Endothelial cell of umbilical vein (primary cell): ENCODE measurements around the gene BCAS4. TPM values are rescaled to one million over a fixed set of nuclear protein-coding genes. Genes with fewer than 3 reads are reported as not detected.
"Not testable (repeated sequence)": the region's sequence is repeated elsewhere in the genome, so short reads cannot be mapped to it uniquely, and the experiment has no call there.

Experiments
- BruUV-seq: library from RNA; stranded (reverse); fragments of 400-500 nt; replicated peaks from 2 replicates; lab custom pipeline; 2021; lab: Mats Ljungman, UMichigan
- CTCF ChIA-PET: fragments of 300-600, 350-600 bp; sonication (Branson Sonifier 250); formaldehyde crosslinking; loops from one replicate; lab custom pipeline; 2021; ENCODE audit warnings: antibody characterized with exemption, inconsistent platforms; lab: Charles Lee
- POLR2A ChIA-PET: fragments of 300-600, 350-600 bp; sonication (Branson Sonifier 250); formaldehyde crosslinking; loops from one replicate; lab custom pipeline; 2021; ENCODE audit warnings: antibody characterized with exemption, inconsistent platforms; lab: Charles Lee
- DNase-seq: peaks from one replicate; pipeline ENCODE4 v3.0.0-alpha.2; 2011; ENCODE audit warnings: low read depth, low spot score
- FAIRE-seq: peaks from 2 replicates; lab custom pipeline; 2011; peaks lifted over from hg19 to GRCh38; lab: Jason Lieb, UNC
- H2AFZ ChIP-seq: 2 replicates; pipeline ENCODE4 v1.6.0; 2012; ENCODE audit warnings: low read depth, low read length, control low read depth, inconsistent platforms
- H3K27ac ChIP-seq: 2 replicates; pipeline ENCODE4 v1.5.1; 2011; ENCODE audit warnings: low read depth, mild to moderate bottlenecking, control low read depth, low read length, moderate library complexity; ENCODE audit not compliant: insufficient read depth
- H3K27me3 ChIP-seq, 2 experiments: 2 replicates each; pipeline versions ENCODE4 v1.6.0 to v1.6.1; 2011; ENCODE audit warnings: low read length in 2 of 2, mixed read lengths in 1 of 2; ENCODE audit not compliant: control insufficient read depth in 2 of 2, insufficient read depth in 2 of 2
- H3K36me3 ChIP-seq, 2 experiments: 2 replicates in 1 of 2; 3 replicates in 1 of 2; pipeline ENCODE4 v1.5.1; 2011; ENCODE audit warnings: low read length in 2 of 2, mild to moderate bottlenecking in 1 of 2, moderate library complexity in 1 of 2; ENCODE audit not compliant: control insufficient read depth in 2 of 2, insufficient read depth in 2 of 2; ENCODE audit errors: extremely low read depth in 1 of 2
- H3K4me1 ChIP-seq: 3 replicates; pipeline ENCODE4 v1.5.1; 2011; ENCODE audit warnings: mild to moderate bottlenecking, low read length; ENCODE audit not compliant: control insufficient read depth, insufficient read depth; ENCODE audit errors: extremely low read depth
- H3K4me2 ChIP-seq: 2 replicates; pipeline ENCODE4 v1.6.1; 2011; ENCODE audit warnings: low read length, control low read depth, mixed read lengths; ENCODE audit not compliant: insufficient read depth
- H3K4me3 ChIP-seq, 3 experiments: fragments of 200-600 bp in 1 of 3; sonication (generic), shearing (Covaris generic) in 1 of 3; replicated peaks in 1 of 3; 2 replicates each; pipeline ENCODE4 v1.5.1; 2011 to 2016; ENCODE audit warnings: control low read depth in 3 of 3, low read length in 3 of 3, mild to moderate bottlenecking in 2 of 3, inconsistent platforms in 1 of 3, low read depth in 1 of 3, moderate library complexity in 1 of 3; ENCODE audit not compliant: insufficient read depth in 1 of 3
- H3K79me2 ChIP-seq: 2 replicates; pipeline ENCODE4 v1.6.0; 2012; ENCODE audit warnings: low read length, inconsistent platforms; ENCODE audit not compliant: control insufficient read depth, insufficient read depth
- H3K9ac ChIP-seq: replicated peaks from 2 replicates; pipeline ENCODE3; 2011; ENCODE audit warnings: low read length, control low read depth; ENCODE audit not compliant: insufficient read depth; ENCODE audit errors: extremely low read depth
- H3K9me1 ChIP-seq: replicated peaks from 3 replicates; pipeline ENCODE4 v1.6.0; 2011; ENCODE audit warnings: mild to moderate bottlenecking, low read length; ENCODE audit not compliant: control insufficient read depth, insufficient read depth; ENCODE audit errors: extremely low read depth
- H3K9me3 ChIP-seq: replicated peaks from 2 replicates; pipeline ENCODE4 v1.5.1; 2012; ENCODE audit warnings: low read length, inconsistent platforms; ENCODE audit not compliant: control insufficient read depth, insufficient read depth
- H4K20me1 ChIP-seq: replicated peaks from 2 replicates; pipeline ENCODE3; 2011; ENCODE audit warnings: mild to moderate bottlenecking, low read length; ENCODE audit not compliant: control insufficient read depth, insufficient read depth; ENCODE audit errors: extremely low read depth
- JUN ChIP-seq: IDR thresholded peaks from 2 replicates; pipeline ENCODE4 v1.6.1; 2011; ENCODE audit warnings: borderline replicate concordance, low read depth; ENCODE audit not compliant: insufficient read length, insufficient read depth
- POLR2AphosphoS5 ChIP-seq: IDR thresholded peaks from 2 replicates; pipeline ENCODE4 v1.6.1; 2012; ENCODE audit warnings: low read depth, mild to moderate bottlenecking, control low read depth, low read length, moderate library complexity; ENCODE audit not compliant: insufficient read depth
- dilution Hi-C: fragments of 300-500 bp; cut with MboI; formaldehyde crosslinking; loops from one replicate; pipeline ENCODE4 v1.15.0; 2019; ENCODE audit warnings: low sequenced_read_pairs; ENCODE audit not compliant: extremely low pct_ligation_motif_present
- intact Hi-C: fragments of 100-400 bp; cut with micrococcal nuclease; formaldehyde crosslinking; loops from one replicate; pipeline ENCODE4 v1.10.0; 2022
- polyA plus RNA-seq, 4 experiments: library from polyadenylated mRNA; depleted of rRNA in 3 of 4; stranded (reverse) in 3 of 4; unstranded in 1 of 4; fragments of >200 nt; gene quantifications; 2 replicates each; pipeline versions ENCODE4 v1.2.1 to v1.2.3, GENCODE V29; 2011 to 2012; ENCODE audit warnings: missing spikeins in 1 of 4
- total RNA-seq: library from RNA; stranded (reverse); gene quantifications from 2 replicates; pipeline ENCODE4 v1.2.3, GENCODE V29; 2021
- TF ChIP-seq, protein P1 (sequence below): IDR thresholded peaks from 2 replicates; pipeline ENCODE4 v1.6.1; 2011; ENCODE audit not compliant: insufficient read depth, insufficient read length
- TF ChIP-seq, protein P2 (sequence below), 2 donors: IDR thresholded peaks; 1 replicate in 1 of 2; 2 replicates in 1 of 2; pipeline ENCODE4 v1.5.1; 2011; ENCODE audit warnings: low read length in 2 of 2, mild to moderate bottlenecking in 2 of 2, moderate library complexity in 2 of 2, control low read depth in 1 of 2, inconsistent platforms in 1 of 2, low read depth in 1 of 2; ENCODE audit not compliant: insufficient read depth in 1 of 2; ENCODE audit errors: extremely low read depth in 1 of 2

Gene BCAS4
- total and polyA plus RNA-seq, 2 donors (not counting 3 experiments of a cell fraction or from before 2014, with no cell fraction given) = 1.0 to 1.5 TPM

DNA sequence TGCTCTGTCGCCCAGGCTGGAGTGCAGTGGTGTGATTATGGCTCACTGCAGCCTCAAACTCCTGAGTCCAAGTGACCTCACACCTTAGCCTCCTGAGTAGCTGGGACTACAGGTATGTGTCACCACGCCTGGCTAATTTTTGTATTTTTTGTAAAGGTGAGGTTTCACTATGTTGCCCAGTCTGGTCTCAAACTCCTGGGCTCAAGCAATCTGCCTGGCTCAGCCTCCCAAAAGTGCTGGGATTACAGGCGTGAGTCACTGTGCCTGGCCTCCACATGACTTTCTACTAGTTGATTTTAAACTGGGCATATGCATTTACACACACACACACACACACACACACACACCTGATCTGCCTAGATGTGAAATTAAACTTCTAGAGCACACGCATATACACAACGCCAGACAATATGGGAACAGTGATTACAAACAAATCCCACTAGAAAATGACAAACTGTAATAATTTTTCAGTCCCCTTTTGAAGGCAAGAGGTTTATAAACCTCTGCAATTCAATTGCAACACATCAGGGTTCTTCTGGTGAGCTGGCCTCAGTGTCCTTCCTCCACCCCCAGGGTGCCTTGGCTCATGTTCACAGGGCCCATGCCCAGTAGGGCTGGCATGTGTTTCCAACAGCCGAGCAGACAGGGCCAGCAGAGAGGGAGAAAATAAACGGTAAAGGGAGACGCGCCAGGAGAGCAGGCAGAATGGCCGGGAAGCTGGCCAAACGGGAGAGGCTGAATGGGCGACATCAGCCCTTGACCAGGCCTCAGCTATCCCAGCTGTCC lies 32.2 kb upstream of the BCAS4 start:
- Histone ChIP-seq H4K20me1 (no peaks in the 10 kb centered on the region), H3K36me3 (no peaks in the 10 kb centered on the region), H3K4me1 (no peaks in the 10 kb centered on the region), H3K27ac (no peak overlapping the region), H3K9me3 (no peaks in the 10 kb centered on the region), H2AFZ (no peak overlapping the region), H3K4me2 (no peak overlapping the region), H3K79me2 (no peaks in the 10 kb centered on the region), H3K4me3 (no peak overlapping the region), H3K9ac (no peak overlapping the region), H3K9me1 (no peaks in the 10 kb centered on the region), H3K27me3 (peaks cover 0 to 2% of the 10 kb centered on the region in 2 experiments)
- TF ChIP-seq POLR2AphosphoS5 (no peak), JUN (no peak)
- TF ChIP-seq, protein P1, sequence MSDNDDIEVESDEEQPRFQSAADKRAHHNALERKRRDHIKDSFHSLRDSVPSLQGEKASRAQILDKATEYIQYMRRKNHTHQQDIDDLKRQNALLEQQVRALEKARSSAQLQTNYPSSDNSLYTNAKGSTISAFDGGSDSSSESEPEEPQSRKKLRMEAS = no peak
- TF ChIP-seq, protein P2, sequence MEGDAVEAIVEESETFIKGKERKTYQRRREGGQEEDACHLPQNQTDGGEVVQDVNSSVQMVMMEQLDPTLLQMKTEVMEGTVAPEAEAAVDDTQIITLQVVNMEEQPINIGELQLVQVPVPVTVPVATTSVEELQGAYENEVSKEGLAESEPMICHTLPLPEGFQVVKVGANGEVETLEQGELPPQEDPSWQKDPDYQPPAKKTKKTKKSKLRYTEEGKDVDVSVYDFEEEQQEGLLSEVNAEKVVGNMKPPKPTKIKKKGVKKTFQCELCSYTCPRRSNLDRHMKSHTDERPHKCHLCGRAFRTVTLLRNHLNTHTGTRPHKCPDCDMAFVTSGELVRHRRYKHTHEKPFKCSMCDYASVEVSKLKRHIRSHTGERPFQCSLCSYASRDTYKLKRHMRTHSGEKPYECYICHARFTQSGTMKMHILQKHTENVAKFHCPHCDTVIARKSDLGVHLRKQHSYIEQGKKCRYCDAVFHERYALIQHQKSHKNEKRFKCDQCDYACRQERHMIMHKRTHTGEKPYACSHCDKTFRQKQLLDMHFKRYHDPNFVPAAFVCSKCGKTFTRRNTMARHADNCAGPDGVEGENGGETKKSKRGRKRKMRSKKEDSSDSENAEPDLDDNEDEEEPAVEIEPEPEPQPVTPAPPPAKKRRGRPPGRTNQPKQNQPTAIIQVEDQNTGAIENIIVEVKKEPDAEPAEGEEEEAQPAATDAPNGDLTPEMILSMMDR (IDR thresholded peaks at IDR 0.05; ENCODE audit: extremely low read depth in 1 of 2, insufficient read depth in 1 of 2, low read depth in 1 of 2, low read length in 2 of 2) = no peak
- no TSS peak for BruUV-seq
- no peak for DNase-seq
- ChIA-PET POLR2A (no interaction called here), CTCF (interaction anchor here (1.4 kb wide), 1 partner anchor 13 kb away, joined by 6 read pairs; no protein-coding TSS in a partner anchor)
- intact Hi-C loops (no loop called here), dilution Hi-C loops (no loop called here)
- FAIRE-seq = no peak

DNA sequence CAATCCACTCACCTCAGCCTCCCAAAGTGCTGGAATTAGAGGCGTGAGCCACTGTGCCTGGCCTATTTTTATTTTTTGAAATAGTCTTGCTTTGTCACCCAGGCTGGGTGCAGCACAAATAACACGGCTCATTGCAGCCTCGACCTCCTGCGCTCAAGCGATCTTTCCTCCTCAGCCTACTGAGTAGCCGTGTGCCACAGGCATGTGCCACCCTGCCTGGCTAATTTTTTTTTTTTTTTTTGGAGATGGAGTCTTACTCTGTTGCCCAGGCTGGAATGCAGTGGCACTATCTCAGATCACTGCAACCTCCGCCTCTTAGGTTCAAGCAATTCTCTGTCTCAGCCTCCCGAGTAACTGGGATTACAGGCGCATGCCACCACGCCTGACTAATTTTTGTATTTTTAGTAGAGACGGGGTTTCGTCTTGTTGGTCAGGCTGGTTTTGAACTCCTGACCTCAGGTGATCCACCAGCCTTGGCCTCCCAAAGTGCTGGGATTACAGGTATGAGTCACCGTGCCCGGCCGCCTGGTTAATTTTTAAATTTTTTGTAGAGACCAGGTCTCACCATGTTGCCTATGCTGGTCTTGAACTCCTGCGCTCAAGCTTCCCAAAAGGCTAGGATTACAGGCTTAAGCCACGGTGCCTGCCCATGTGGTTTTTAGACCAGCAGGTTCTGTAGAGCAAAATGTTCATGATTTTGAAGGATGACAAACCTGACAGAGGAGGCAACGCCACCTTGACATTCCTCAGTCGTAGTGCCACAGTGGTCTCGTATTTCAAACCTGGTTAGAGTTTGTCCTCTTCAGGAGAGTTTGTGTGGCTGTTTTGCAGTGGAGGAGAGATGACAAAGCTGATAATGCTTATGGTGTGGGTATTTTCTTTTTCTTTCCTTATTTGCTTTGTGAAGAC lies 31.1 kb upstream of the BCAS4 start:
- DNase-seq, H4K20me1 ChIP-seq, H2AFZ ChIP-seq, H3K9me1 ChIP-seq, BruUV-seq, H3K36me3 ChIP-seq, intact Hi-C loops, FAIRE-seq, H3K27ac ChIP-seq, H3K4me2 ChIP-seq, H3K9me3 ChIP-seq, dilution Hi-C loops, H3K27me3 ChIP-seq, POLR2A ChIA-PET, H3K9ac ChIP-seq, H3K4me3 ChIP-seq, H3K79me2 ChIP-seq, H3K4me1 ChIP-seq: not testable (repeated sequence)
- CTCF ChIA-PET = interaction anchor here (1.6 kb wide), 1 partner anchor 13 kb away, joined by 3 read pairs; no protein-coding TSS in a partner anchor

DNA sequence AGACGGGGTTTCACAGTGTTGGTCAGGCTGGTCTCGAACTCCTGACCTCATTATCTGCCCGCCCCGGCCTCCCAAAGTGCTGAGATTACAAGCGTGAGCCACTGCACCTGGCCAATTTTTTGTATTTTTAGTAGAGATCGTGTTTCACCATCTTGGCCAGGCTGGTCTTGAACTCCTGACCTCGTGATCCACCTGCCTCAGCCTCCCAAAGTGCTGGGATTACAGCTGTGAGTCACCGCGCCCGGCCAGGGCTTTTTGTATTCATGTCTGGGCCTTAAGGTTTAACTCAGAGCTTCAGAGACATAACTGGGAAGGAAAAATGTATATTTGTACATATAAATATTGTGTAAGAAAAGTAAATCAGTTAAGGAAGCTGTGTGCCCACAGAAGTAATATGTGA lies 29.6 kb upstream of the BCAS4 start:
- dilution Hi-C loops, H3K9me1 ChIP-seq, POLR2A ChIA-PET, H3K4me3 ChIP-seq, H3K9me3 ChIP-seq, intact Hi-C loops, H3K4me2 ChIP-seq, H3K79me2 ChIP-seq, DNase-seq, H3K9ac ChIP-seq, BruUV-seq, FAIRE-seq, H3K36me3 ChIP-seq, H3K27me3 ChIP-seq, H4K20me1 ChIP-seq, H2AFZ ChIP-seq, H3K4me1 ChIP-seq, H3K27ac ChIP-seq: not testable (repeated sequence)
- CTCF ChIA-PET = interaction anchor here (1.7 to 3.2 kb wide), 3 partner anchors 9 to 139 kb away, joined by 6 to 19 read pairs (median 6); no protein-coding TSS in a partner anchor
